Gastroesophageal sphincter (tissue), 3 donors: Measurements from ENCODE around the gene THBS3.

Experiments used
- EP300 ChIP-seq: sonication (generic); formaldehyde crosslinking; IDR thresholded peaks from one replicate; pipeline ENCODE4 v1.6.1; 2017; ENCODE audit warnings: antibody characterized with exemption, mild to moderate bottlenecking
- TF ChIP-seq, protein P1 (sequence below), 4 experiments: fragments of 200-600 bp in 2 of 4; fragments of 450-650 bp in 2 of 4; sonication (generic) in 1 of 4; IDR thresholded peaks; one replicate each; pipeline ENCODE4 v1.5.1; 2017 to 2019; ENCODE audit warnings: antibody characterized with exemption in 4 of 4, mild to moderate bottlenecking in 2 of 4, moderate library complexity in 2 of 4

DNA sequence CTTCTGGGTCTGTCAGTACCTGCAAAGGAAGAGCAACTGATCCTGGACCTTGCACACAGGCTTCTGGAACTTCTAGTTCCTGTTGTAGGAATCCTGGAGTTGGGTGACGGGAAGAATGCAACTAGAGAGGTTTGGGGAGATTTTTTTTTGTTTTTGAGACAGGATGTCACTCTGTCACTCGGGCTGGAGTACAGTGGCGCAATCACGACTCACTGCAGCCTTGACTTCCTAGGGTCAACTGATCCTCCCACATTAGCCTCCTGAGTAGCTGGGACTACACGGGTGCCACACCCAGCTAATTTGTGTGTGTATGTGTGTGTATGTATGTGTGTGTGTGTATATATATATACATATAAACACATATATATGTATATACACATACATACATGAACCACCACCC lies 28.8 kb upstream of the THBS3 start:
- TF ChIP-seq, protein P1, sequence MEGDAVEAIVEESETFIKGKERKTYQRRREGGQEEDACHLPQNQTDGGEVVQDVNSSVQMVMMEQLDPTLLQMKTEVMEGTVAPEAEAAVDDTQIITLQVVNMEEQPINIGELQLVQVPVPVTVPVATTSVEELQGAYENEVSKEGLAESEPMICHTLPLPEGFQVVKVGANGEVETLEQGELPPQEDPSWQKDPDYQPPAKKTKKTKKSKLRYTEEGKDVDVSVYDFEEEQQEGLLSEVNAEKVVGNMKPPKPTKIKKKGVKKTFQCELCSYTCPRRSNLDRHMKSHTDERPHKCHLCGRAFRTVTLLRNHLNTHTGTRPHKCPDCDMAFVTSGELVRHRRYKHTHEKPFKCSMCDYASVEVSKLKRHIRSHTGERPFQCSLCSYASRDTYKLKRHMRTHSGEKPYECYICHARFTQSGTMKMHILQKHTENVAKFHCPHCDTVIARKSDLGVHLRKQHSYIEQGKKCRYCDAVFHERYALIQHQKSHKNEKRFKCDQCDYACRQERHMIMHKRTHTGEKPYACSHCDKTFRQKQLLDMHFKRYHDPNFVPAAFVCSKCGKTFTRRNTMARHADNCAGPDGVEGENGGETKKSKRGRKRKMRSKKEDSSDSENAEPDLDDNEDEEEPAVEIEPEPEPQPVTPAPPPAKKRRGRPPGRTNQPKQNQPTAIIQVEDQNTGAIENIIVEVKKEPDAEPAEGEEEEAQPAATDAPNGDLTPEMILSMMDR (IDR thresholded peaks at IDR 0.05): no peak
- no peak for TF ChIP-seq EP300
